HG03457 (cell line): ENCODE measurements around the gene OR10P1.

ENCODE experiments used
- ATAC-seq: cut with Tn5 transposase; IDR thresholded peaks from one replicate; pipeline ENCODE4 v1.9.1; 2021; ENCODE audit warnings: moderate number of reproducible peaks; ENCODE audit not compliant: unreplicated experiment

Gene OR10P1

DNA sequence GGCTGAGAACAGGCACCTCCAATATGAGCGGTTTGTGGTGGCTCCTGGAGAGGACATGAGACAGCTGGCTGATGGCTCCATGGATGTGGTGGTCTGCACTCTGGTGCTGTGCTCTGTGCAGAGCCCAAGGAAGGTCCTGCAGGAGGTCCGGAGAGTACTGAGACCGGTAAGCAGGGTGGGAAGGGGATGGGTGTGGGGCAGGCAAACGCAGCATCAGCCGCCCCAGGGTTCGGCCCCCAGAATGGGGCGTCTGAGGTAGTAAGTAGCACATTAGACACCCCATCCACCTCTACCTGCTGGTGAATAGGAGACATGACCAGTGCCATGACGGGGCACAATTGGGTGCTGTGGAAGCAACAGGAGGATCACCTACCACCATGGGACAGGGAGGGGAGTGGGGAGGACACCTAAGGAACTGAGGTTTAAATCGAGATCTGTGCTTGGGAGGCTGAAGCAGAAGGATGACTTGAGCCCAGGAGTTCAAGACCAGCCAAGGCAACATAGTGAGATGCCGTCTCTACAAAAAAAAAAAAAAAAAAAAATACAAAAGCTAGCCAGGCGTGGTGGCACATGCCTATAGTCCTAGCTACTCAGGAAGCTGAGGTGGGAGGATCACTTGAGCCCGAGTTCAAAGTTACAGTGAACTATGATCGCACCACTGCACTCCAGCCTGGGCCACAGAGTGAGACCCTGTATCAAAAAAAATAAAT is 45.5 kb downstream of the OR10P1 start:
- ATAC-seq: no peak

DNA sequence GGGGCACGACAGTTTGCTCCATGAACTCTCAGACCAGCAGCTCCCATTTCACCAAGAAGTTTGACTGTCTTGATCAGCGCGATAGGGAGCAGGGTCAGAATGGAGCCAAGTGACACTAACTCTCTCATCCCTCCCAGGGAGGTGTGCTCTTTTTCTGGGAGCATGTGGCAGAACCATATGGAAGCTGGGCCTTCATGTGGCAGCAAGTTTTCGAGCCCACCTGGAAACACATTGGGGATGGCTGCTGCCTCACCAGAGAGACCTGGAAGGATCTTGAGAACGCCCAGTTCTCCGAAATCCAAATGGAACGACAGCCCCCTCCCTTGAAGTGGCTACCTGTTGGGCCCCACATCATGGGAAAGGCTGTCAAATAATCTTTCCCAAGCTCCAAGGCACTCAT is 47.0 kb downstream of the OR10P1 start:
- ATAC-seq: no peak

DNA sequence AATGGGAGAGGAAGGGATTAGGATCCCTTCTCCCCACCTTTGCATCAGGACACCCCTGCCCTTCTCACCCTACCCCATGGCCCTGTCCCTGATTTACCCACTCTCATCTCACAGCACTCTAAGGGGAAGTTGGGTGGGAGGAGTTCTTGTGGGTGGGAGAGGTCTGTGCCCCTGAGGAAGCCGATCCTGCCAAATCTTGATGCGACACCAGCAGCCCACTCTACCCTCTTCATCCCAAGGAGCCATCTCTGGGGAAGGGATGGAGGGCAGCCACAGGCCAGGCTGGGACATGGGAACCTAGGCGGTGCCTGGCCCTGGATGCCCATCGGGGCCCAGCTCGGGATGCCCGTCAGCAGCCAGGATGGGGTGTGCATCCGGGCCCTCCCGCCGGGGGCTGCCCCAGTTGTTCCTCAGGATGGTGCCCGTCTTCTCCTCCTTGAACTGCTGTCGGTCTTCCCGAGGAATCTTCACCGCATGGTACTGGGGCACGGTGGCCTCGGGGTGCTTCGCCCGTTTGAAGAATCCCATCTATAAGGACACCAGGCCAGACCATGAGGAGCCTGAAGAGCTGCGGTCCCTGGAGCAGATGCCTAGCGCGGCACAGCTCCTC is 48.2 kb downstream of the OR10P1 start:
- no peak for ATAC-seq

DNA sequence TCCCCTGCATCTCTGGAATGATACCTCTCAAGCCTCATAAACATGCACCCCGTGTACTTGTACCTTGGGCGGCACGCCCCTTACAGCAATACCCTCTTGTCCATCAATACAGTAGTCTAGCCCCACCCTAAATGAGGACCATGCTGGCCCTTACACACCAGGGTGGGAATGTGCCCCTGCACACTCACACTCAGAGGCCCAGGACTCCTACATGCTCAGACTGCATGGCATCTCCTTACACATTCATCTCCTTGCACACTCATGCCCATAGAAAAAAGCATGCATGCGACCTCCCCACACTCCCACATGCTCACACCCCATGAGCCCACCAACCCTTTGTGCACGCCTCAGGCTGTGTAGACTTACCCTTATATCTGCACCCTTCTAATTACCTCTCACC is 49.0 kb downstream of the OR10P1 start:
- ATAC-seq: no peak

DNA sequence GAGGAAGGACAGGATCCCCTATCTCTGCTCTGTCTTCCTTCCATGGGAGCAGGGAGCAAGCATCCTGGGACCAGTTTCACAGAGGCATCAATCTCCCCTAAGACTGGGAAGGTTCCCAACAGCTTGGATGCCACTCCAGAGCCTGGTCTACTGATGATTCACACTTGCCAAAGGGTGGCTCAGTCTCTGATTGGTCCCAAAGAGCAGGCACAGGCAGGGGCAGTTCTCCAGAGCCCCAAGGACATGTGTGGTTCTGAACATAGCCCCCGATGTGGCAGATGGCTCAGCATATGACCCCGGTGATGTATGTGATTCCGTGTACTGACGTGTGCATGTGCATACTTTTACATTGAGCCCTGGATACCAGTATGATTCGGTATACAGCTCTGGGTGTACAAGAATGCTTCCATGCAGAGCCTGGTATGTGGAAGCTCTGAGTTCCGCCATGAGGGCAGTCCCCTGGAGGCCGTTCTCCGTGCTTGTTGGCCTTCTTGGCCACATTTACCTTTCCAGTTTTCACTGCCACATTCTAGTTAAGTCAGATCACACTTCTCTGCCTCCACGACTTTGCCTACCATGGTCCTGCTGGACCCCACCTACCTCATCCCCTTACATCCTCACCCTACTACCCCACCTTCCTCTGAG is 49.8 kb downstream of the OR10P1 start:
- no peak for ATAC-seq
